IPS-NIHi7 (cell line): ENCODE results near the gene ABCA2.
"Not testable (repeated sequence)": the region's sequence is repeated elsewhere in the genome, so short reads cannot be mapped to it uniquely, and the experiment has no call there.

Source experiments
- DNase-seq: peaks from one replicate; pipeline ENCODE4 v3.0.0; 2012; ENCODE audit warnings: mixed read lengths; ENCODE audit errors: extremely low spot score

The ABCA2 gene

DNA sequence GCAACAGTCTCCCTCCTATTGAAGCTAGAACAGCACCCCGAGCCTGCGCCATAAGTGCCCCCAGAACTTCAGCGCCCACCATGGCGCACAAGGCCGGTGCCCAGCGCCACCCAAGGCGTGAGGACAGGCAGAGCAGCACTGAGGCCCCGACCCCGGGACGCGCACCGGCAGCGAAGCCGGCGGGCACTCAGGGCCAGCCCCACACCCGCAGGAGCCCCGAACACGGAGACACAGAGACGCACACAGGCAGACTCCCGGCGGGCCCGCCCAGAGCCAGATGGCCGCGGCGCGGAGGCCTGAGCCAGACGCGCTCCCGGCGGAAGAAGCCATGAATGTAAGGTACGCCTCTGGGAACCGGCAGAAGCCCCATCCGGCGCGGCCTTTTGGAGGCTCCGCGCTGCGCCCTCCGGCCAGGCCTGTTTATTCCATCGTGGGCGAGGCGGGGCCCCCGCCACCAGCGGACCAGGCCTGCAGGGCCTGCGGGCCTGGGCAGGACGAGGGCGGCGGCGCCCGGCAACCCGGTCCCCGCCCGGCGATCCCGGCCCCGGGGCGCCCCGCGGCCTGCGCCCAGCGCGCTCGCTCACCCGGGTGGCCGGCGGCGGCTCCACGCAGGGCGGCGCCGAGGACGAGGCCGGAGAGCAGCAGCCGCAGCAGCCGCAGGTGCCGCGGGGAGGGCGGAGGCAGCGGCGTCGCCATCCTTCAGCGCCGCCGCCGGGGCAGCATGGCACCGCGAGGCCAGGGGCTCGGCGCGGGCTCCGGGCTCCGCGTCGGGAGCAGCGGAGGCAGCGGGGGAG is 17.5 kb upstream of the ABCA2 start:
- peak; percentile 54 for DNase-seq

DNA sequence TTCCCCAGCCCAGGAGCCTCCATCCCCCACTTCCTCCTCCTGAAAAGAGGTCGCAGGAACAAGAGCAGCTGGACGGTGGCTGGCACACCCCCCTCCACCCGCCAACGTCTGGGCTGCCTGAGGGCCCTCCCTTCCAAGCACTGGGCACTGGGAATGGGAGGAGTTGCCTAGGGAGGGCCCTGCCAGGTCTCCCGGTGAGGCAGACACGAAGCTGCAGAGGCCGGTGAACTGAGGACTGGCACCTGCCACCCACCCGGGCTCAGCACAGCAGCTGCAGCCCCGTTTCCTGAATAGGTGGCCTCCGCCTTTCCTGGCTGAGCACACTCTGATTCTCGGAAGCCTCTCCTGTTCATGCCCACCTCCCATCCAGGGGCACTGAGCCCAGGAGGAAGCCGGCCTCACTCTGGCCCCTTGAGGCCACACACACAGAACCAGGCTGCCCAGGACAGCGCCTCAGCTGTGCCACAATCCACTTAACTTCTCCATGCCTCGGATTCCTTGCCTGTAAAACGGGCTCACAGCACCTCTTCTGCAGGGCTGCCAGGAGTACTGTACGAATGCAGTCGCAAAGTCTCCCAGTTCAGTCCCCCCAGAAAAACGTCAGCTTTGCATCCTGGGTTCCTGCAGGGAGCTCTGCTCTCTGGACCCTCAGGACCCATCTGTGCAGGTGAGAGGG is 16.6 kb upstream of the ABCA2 start:
- no peak for DNase-seq

DNA sequence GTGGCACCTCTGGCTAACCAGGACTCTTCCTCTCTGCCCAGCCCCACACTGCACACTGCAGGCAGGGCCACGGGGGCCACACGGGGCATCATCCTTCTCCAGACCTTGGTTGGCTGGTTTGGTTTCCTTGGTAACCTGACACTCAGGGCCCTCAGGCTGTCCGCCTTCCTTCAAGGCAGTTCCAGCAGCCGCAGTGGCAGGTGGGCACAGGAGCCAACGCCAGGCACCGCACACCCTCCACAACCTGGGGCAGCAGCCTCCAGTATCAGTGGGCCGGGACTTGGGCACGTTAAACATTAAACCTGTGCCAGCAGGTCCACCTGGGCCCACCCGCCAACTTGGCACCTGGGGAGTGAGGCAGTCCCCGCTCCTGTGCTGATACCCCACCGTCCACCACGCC is 16.0 kb upstream of the ABCA2 start:
- no peak for DNase-seq

DNA sequence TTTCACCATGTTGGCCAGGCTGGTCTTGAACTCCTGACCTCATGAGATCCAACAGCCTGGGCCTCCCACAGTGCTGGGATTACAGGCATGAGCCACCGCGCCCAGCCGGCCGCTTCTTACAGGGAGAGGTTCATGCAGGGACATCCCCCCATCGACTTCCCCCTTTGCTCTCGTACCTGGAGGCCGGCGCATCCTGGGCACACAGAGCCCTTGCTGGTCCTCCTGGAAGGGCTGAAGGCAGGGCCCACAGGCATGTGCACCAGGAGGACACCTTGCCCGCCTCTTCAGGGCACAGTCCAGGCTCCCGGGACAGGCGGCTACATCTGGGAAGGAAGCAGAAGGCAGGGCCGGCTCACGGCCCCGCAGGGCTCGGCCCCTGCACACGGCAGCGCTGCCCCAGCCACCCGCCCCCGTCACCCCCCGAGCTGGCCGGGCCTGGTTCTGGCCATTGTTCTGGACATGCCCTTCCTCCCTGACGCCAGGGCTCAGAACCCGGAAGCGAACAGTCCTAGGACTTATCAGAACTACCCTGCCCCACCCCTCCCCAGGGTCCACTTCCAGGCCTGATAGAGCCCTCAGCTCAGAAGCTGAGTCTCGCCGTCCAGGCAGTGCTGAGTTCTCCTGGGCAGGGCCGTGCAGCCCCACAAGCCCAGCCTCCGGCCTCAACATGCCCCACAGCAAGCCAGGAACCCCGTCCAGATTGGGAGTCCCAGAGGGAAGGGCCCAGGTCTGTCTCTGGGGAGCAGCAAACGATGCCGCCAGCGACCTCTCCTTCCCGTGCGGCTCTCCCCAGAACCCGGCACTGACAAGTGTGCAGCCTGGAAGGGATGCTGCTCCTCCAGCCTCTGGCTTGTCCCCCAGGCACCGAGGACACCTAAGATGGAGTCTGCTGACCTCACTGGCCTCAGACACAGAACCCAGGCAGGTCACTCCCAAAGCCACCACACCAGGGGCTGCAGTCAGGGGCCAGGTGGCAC is 15.0 kb upstream of the ABCA2 start:
- no peak for DNase-seq

DNA sequence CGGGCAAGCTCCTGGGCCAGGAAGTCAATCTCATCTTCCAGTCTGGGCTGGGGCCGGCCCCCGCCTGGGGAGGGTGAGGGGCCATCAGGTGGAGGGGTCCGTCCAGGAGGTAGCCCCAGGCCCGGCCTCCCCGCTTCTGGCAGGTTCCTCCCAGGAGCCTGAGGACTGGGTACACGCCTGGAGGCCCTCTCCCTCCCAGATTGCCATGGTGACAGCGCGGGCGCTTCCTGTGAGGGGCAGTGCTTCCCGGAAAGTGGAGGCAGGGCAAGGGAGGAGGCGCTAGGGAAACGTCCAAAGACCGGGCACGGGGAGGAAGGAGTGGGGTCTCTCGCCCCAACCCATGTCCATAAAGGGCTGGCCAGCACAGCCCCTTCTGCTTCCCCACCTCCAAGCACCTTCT is 13.1 kb upstream of the ABCA2 start:
- no peak for DNase-seq

DNA sequence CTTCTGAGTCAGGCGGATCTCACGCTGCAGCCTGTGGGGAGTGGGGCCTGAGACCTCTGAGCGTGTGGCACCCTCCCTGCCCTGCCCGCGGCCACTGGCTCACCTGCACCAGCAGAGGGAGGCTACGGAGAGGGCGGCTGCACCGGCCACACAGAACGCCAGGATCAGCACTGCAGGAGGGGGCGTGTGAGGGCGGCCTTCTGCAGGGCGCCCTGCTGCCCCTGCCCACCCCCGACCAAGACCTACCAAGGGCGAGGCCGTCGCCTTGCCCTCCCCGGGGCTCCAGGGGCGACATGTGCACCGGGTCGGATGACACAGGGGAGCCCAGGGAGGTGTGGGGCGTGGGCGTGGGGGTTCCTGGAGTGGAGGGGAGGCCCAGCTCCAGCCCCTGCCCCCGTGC is 12.5 kb upstream of the ABCA2 start:
- no peak for DNase-seq

DNA sequence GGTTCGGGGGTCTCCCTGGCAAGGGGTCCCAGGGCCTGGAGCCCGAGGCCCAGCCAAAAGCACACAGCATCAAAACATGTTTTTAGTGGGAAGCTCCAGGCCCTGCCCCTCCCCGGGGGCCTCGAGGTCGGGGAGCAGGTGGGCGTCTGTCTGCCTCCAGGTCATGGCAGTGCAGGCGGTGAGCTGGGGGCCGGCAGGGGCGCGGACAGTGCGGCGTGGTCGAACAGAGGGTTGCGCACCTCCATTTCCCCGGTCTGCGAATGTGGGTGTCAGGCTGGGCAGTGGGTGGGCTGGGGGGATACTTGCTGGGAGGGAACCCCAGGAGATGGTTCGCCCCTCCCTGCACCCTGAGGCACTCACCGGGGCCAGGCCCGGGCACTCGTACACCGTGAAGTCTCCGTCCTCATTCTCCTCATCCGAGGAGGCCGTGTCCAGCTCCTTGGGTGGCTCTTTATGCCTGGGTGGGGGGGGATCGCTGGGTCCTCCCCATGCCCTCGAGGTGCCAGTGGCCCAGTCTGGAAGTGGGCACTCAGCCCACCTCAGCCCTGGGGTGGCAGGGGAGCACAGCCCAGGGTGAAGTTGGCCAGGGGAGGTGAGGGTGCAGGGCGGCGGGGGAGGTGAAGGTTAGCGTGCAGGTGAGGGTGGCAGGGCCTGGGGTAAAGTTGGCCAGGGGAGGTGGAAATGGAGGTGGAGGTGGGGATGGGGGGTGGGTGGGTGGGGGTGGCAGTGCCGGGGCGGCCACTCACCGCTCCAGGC is 11.8 kb upstream of the ABCA2 start:
- DNase-seq, result no peak

DNA sequence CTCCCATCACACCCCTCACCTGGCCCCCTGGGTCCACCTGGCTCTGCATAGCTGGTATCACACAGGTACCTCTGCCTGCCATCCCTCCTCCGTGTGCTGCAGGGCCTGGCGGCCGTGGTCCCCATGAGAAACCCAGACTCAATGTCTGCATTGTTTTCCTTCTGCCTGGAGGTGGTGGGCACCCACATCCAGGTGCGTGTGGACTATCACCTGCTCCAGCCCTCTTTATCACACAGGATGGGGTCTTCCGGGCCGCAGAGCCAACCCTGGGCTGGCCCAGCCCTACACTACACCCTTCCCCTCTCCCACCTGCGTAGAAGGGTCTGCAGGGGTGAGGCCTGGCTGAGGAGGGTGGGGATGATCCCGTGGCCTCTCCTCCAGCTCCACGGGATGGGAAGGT is 10.9 kb upstream of the ABCA2 start:
- no peak for DNase-seq

DNA sequence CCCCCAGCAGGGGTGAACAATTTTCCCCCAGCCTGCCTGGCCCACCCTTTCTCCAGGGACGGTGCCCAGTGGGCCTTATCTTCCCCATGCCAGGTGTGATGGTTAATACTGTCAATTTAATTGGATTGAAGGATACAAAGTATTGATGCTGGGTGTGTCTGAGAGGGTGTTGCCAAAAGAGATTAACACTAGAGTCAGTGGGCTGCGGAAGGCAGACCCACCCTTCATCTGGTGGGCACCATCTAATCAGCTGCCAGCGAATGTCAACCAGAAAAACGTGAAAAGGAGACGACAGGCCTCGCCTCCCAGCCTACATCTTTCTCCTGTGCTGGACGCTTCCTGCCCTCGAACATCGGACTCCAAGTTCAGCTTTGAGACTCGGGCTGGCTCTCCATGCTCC is 9.4 kb upstream of the ABCA2 start:
- no peak for DNase-seq

DNA sequence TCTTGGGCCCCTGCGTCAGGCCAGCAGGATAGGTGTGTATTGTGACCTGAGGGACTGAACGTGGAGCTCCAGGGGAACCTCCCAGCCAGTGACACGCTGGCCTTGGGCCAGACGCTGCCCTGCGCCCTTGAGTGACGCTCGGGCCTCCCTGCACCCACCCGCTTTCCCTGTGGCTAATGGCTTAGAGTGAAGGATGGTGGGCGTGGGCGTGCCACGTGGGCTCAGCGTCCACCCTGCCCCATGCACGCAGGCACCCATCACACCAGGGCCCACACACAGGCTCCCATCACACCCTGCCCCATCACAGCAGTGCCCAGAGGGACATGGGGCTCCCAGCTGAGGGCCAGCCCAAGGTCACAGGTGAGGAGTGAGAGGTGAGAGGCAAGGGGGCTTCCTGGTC is 9.0 kb upstream of the ABCA2 start:
- no peak for DNase-seq

DNA sequence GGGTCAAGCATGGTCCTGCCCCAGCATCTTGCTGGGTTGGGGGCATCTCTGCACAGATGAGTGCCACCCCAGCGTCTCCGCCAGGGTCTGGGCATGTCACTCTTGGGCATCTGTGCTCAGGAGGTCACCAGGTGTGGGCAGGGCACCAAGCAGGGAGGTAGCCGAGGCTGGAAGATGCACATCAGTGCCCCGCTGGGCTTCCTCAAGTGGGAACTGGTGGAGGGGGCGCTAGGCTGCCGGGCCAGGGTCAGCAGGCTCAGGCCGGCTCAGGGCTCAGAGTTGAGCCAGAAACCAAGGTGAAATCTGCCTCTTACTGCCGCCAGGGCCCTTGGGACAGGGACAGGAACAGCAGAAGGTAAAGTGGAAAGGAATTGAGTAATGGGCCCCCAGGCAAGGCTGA is 7.9 kb upstream of the ABCA2 start:
- no peak for DNase-seq

DNA sequence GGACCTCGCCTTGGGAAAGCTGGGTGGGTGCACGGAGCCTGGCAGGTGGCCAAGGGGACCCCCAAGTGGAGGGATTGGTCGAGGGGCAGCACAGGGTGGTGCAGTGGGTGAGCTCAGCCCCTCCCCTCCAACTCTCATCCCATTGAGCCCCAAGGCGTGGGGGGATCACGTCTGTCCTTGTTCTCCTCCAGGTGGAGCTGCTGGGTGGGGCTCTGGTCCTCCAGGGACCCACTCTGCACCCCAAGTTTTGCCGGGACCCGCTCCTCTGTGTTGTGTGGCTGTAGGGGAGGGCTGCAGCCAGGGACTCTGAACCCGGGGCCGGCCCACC is 7.4 kb upstream of the ABCA2 start:
- peak; percentile 40 for DNase-seq

DNA sequence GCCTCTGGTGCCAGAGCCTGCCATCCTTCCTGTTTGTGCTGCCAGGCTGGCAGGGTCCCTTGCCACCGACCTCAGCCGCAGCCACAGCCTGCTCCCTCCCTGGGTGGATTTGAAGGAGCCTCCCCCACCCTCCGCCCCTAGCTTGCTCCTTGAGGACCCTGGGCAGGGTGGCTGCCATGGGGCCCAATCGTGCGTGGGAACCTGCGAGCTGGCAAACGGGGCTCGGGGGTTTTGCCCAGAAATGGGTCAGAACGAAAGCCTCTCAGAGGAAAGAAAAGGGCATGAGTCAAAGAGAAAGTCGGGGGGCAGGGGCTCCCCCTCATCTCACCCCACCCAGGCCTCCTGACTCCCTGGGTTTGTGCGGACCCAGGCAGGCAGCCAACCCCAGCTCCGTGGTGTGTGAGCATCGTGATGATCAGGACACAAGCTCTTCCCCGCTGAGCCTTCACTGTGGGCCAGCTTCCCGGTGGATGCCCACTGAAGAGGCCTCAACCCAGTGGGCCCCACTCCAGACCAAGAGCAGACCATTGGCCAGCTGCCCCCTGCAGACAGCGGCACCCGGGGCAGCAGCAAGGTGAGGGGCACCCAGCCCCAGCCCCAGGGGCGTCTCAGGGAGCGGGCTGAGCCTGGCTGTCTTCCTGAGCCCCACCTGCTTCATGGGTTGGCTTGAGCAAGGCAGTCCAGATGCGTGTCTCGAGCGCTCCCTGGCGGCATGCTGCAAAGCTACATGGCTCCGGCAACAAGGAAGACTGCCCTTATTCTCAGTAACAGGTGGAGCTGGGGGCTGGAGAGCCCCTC is 6.9 kb upstream of the ABCA2 start:
- peak; percentile 93 for DNase-seq

DNA sequence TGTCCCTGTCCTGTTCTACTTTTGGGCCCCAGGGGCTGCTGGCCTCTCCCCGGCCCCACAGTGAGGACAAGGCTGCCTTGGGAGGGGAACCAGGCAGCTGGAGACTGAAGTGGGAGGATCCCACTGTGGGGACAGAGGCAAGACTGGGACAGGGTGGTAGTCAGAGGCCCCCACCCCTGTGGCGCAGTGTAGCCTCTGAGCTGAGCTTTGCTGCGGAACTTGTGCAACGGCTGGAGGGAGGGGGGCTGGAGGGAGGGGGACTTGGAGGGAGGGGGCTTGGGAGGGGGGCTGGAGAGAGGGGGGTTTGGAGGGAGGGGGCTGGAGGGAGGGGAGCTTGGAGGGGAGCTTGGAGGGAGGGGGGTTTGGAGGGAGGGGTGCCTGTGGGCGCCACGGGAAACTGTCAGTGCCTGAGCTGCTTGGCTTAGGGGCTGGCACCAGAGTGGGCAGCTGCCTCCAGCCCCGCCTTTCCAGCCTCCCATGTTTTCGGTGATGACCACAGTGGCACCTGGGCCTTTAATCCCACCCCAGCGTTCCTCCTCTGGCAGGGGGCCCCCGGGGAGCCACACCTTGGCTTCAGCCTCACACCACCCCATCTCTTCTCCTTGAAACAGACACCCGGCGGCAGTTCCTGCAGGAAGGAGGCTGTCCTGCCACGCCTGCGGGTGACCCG is 6.1 kb upstream of the ABCA2 start:
- DNase-seq, result no peak

DNA sequence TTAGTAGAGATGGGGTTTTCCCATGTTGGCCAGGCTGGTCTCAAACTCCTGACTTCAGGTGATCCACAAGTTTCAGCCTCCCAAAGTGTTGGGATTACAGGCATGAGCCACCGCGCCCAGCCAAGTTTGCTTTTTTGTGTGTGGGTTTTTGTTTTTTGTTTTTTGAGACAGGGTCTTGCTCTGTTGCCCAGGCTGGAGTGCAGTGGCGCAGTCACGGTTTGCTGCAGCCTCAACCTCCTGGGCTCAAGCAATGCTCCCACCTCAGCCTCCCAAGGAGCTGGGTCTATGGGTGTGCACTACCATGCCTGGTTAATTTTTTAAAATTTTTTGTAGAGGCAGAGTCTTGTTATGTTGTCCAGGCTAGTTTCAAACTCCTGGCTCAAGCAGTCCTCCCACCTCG is 5.4 kb upstream of the ABCA2 start:
- DNase-seq, result not testable (repeated sequence)

DNA sequence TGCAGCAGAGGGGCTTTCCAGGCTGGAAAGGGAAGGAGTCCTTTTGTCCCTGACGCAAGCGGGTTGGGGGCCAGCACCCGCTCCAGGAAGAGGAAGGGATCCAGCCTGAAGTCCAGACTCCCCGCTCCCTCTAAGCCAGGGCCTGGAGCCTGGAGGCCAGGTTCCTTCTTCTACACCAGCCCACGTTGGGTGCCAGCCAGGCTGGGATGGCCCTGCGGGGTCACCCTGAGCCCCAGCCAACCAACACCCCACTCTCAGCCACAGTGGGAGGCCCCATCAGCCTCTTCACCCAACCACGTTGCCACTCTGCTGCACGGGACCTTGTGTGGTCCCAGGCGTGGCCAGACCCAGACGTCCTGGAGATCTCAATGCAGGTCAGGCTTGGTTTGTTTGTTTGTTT is 4.8 kb upstream of the ABCA2 start:
- no peak for DNase-seq

DNA sequence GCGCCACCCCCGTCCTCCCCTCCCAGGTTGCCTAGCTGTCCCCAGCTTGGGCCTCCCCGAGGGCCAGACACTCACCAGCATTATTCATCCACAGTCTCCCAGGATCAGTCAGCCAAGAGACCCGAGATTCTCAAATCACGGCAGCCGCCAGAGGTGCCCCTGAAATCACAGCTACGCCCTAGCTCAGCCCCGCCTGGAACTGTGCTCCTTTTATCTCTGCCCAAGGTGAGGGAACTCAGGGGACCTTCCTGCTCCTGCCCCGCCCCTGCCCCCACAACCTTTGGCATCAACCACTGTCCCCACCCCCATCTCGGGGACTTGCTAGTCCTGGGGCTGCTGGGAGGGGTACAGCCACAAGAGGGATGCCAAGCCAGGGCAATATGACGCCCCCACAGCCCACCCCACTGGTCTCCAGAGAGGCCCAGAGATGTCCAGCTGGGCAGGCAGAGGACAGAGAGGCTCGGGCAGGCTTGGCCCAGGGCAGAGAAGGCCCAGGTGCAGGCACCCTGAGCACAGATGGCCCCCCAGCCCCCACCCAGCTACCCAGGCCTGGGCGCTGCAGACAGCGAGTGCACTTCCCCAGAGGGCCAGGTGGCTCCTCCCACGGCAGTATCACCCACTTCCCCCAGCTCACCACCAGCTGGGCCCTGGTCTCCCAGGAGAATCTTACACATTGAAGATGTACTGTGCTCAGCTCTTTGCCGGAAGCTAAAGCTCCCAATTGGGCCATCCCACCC is 4.0 kb upstream of the ABCA2 start, which contains the start of gene FUT7:
FUT7 (minus strand) TSS at position 185 of the 737 bp plus-strand sequence; CDS start at position 88, 97 bp downstream.
- DNase-seq, result no peak

DNA sequence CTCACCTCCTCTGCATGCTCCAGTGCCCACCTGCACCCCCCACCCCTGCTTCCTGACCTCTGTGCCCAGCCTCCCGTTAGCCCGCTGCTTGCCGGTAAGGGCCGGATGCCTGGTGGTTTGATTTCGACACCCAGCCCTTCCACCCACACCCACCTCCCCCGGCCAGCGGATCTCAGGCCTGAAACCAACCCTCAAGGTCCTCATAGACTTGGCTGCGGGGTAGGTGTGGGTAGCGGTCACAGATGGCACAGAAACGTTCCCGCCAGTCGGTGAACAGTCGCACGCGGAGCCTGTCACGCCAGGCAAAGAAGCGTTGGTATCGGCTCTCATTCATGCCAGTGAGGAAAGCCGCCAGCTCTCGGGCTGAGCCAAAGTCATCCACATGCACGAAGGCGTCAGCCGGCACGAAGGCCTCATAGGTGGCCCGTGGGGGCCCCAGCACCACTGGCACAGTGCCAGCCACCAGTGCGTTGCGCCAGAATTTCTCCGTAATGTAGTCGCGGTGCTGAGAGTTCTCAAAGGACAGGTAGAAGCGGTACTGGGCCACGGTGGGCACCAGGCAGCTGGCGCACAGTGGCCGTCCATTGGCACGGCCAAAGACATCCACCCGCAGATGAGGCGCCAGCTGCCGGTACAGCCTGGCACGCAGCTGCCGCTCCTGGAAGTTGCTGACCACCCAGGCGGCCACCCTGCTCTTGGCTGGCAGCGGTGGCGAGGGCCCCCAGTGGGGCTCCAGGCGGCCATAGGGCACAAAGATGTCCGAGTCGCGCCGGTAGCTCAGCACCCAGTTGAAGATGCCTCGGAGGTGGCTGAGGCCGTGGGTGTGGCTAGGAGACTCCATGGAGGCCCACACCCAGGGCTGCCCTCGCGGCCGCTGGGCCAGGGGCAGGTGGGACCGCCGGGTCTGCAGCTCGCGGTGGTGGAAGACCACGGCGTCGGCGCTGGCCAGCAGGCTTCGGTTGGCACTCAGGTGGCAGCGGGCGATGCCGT is 2.8 kb upstream of the ABCA2 start:
- no peak for DNase-seq
